HG02840 (cell line): ENCODE measurements around the gene MRPL43.
"Not testable (repeated sequence)": the region's sequence is repeated elsewhere in the genome, so short reads cannot be mapped to it uniquely, and the experiment has no call there.

ENCODE experiments used
- ATAC-seq: cut with Tn5 transposase; IDR thresholded peaks from one replicate; pipeline ENCODE4 v1.9.1; 2021; ENCODE audit warnings: mild to moderate bottlenecking, moderate library complexity, moderate number of reproducible peaks; ENCODE audit not compliant: unreplicated experiment, low FRiP score

The MRPL43 gene

GRCh38 chr10:100985336-100985735 lies 2.0 kb downstream of the MRPL43 start:
- no peak for ATAC-seq

GRCh38 chr10:100984672-100985177 lies 2.6 kb downstream of the MRPL43 start:
- ATAC-seq = no peak

- no peak for ATAC-seq
Measured at GRCh38 chr10:100983868-100984671, 3.2 kb downstream of the MRPL43 start.

- ATAC-seq = no peak
Measured at GRCh38 chr10:100982916-100983830, 4.1 kb downstream of the MRPL43 start.

GRCh38 chr10:100981178-100981772 lies 6.0 kb downstream of the MRPL43 start:
- no peak for ATAC-seq

GRCh38 chr10:100980711-100981110 lies 6.6 kb downstream of the MRPL43 start:
- no peak for ATAC-seq

- no peak for ATAC-seq
Measured at GRCh38 chr10:100980311-100980710, 7.0 kb downstream of the MRPL43 start.

GRCh38 chr10:100979791-100980272 lies 7.5 kb downstream of the MRPL43 start:
- no peak for ATAC-seq

- ATAC-seq = no peak
Measured at GRCh38 chr10:100978901-100979195, 8.4 kb downstream of the MRPL43 start.

- no peak for ATAC-seq
Measured at GRCh38 chr10:100978121-100978900, 9.0 kb downstream of the MRPL43 start.

GRCh38 chr10:100977436-100977835 lies 9.9 kb downstream of the MRPL43 start:
- no peak for ATAC-seq

GRCh38 chr10:100976906-100977305 lies 10.4 kb downstream of the MRPL43 start:
- ATAC-seq = no peak

- ATAC-seq = not testable (repeated sequence)
Measured at GRCh38 chr10:100975397-100975796, 11.9 kb downstream of the MRPL43 start.

- ATAC-seq = no peak
Measured at GRCh38 chr10:100972904-100973535, 14.3 kb downstream of the MRPL43 start.

GRCh38 chr10:100972115-100972903 lies 15.0 kb downstream of the MRPL43 start:
- ATAC-seq = no peak

GRCh38 chr10:100970914-100971811 lies 16.1 kb downstream of the MRPL43 start:
- ATAC-seq = no peak

- no peak for ATAC-seq
Measured at GRCh38 chr10:100970076-100970913, 17.0 kb downstream of the MRPL43 start.
